ENCODE results near the gene CACNB2.

DNA sequence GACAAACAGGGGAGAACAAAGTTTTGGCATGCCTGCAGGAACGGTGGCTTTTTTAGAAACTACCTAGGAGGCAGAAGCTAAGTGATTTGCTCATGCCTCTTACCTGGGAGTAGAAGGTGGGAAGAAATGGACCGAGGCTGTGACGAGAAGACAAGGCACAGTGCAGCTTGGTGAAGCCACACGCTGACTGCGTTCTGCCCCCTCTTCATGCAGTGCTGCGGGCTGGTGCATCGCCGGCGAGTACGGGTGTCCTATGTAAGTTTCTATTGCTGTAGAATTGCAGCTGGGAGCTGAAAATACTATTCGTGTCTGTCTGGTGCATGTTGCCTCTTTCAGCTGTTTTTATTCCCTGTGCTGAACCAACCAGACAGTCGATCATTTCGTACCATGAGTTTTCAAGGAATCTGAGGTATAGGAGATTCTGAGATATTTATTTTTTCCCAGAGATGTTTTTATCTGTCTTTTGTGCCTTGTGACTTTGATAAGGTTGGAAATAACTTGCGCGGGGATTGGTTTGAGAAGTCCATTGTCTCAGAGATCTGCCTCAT is 120.9 kb downstream of the CACNB2 start:
- TF ChIP-seq, protein P1, sequence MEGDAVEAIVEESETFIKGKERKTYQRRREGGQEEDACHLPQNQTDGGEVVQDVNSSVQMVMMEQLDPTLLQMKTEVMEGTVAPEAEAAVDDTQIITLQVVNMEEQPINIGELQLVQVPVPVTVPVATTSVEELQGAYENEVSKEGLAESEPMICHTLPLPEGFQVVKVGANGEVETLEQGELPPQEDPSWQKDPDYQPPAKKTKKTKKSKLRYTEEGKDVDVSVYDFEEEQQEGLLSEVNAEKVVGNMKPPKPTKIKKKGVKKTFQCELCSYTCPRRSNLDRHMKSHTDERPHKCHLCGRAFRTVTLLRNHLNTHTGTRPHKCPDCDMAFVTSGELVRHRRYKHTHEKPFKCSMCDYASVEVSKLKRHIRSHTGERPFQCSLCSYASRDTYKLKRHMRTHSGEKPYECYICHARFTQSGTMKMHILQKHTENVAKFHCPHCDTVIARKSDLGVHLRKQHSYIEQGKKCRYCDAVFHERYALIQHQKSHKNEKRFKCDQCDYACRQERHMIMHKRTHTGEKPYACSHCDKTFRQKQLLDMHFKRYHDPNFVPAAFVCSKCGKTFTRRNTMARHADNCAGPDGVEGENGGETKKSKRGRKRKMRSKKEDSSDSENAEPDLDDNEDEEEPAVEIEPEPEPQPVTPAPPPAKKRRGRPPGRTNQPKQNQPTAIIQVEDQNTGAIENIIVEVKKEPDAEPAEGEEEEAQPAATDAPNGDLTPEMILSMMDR (IDR thresholded peaks at IDR 0.05): no peak
- no peak for TF ChIP-seq POLR2A (IDR thresholded peaks at IDR 0.05)
- TF ChIP-seq POLR2AphosphoS5 (IDR thresholded peaks at IDR 0.05): no peak

All from gastroesophageal sphincter (tissue), 3 donors.